Osteoblast (primary cell): ENCODE data around the gene JMJD1C. TPM values are rescaled to one million over a fixed set of nuclear protein-coding genes. Genes with fewer than 3 reads are reported as not detected.

ENCODE experiments used
- DNase-seq: peaks from one replicate; pipeline ENCODE4 v3.0.0; 2011; ENCODE audit warnings: low spot score, mixed read lengths; ENCODE audit not compliant: insufficient read length; ENCODE audit errors: missing footprints
- H2AFZ ChIP-seq: 2 replicates; pipeline ENCODE4 v1.6.0; 2011; ENCODE audit warnings: mild to moderate bottlenecking, low read length
- H3K27ac ChIP-seq: 2 replicates; pipeline ENCODE4 v1.5.1; 2011; ENCODE audit warnings: mild to moderate bottlenecking, low read depth, low read length, moderate library complexity
- H3K27me3 ChIP-seq: 2 replicates; pipeline ENCODE4 v1.6.0; 2012; ENCODE audit warnings: mild to moderate bottlenecking, control low read depth, inconsistent platforms, low read length, moderate library complexity; ENCODE audit not compliant: insufficient read depth
- H3K36me3 ChIP-seq: 2 replicates; pipeline ENCODE4 v1.5.1; 2011; ENCODE audit warnings: mild to moderate bottlenecking, low read length, control low read depth, moderate library complexity; ENCODE audit not compliant: insufficient read depth
- H3K4me1 ChIP-seq: 2 replicates; pipeline ENCODE4 v1.5.1; 2011; ENCODE audit warnings: mild to moderate bottlenecking, low read length, control low read depth, moderate library complexity; ENCODE audit not compliant: insufficient read depth
- H3K4me2 ChIP-seq: 2 replicates; pipeline ENCODE4 v1.6.0; 2011; ENCODE audit warnings: mild to moderate bottlenecking, low read length; ENCODE audit not compliant: insufficient read depth
- H3K4me3 ChIP-seq: fragments of 200-600 bp; sonication (generic); 3 replicates; pipeline ENCODE4 v1.5.1; 2012; ENCODE audit warnings: mild to moderate bottlenecking, low read length, inconsistent platforms; ENCODE audit not compliant: insufficient read depth
- H3K79me2 ChIP-seq: 2 replicates; pipeline ENCODE4 v1.6.0; 2012; ENCODE audit warnings: mild to moderate bottlenecking, low read length, control low read depth, inconsistent platforms; ENCODE audit not compliant: insufficient read depth
- H3K9me3 ChIP-seq: 2 replicates; pipeline ENCODE4 v1.5.1; 2011; ENCODE audit warnings: low read depth, low read length, control low read depth
- H4K20me1 ChIP-seq: 2 replicates; pipeline ENCODE4 v1.6.0; 2012; ENCODE audit warnings: mild to moderate bottlenecking, low read length, control low read depth; ENCODE audit not compliant: insufficient read depth
- total RNA-seq: library from RNA; depleted of rRNA; stranded (reverse); fragments of >200 nt; gene quantifications from 2 replicates; pipeline ENCODE4 v1.2.3, GENCODE V29; 2012
- TF ChIP-seq, protein P1 (sequence below): IDR thresholded peaks from 2 replicates; pipeline ENCODE4 v1.5.1; 2011; ENCODE audit warnings: mild to moderate bottlenecking, low read depth, low read length, moderate library complexity; ENCODE audit errors: extremely low read depth

JMJD1C gene
- total RNA-seq, 1 donor: 92.6 TPM

DNA sequence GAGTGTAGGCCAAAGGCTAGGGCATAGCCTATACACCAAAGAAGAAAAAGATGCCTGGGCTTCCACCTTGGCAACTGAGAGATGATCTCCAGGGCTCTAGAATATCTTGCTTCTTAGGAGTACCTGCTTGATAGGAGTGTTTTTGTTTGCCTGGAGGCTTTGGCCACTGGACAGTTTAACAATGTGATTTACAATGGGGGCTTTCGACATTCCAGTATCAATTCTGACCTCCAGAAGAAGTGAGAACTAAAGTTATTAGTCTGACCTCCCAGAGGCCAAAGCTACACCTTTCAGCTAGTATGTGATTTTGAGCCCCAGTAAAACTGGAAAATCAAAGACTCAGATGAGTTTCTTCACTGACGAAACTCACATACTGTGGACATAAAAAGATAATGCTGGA is 96.1 kb downstream of the JMJD1C start:
- TF ChIP-seq, protein P1, sequence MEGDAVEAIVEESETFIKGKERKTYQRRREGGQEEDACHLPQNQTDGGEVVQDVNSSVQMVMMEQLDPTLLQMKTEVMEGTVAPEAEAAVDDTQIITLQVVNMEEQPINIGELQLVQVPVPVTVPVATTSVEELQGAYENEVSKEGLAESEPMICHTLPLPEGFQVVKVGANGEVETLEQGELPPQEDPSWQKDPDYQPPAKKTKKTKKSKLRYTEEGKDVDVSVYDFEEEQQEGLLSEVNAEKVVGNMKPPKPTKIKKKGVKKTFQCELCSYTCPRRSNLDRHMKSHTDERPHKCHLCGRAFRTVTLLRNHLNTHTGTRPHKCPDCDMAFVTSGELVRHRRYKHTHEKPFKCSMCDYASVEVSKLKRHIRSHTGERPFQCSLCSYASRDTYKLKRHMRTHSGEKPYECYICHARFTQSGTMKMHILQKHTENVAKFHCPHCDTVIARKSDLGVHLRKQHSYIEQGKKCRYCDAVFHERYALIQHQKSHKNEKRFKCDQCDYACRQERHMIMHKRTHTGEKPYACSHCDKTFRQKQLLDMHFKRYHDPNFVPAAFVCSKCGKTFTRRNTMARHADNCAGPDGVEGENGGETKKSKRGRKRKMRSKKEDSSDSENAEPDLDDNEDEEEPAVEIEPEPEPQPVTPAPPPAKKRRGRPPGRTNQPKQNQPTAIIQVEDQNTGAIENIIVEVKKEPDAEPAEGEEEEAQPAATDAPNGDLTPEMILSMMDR: no peak
- H3K9me3 ChIP-seq: no peaks in the 10 kb centered on the region
- H4K20me1 ChIP-seq: peaks cover 3% of the 10 kb centered on the region
- no peak overlapping the region for H3K27ac ChIP-seq
- no peak for DNase-seq
- H3K4me3 ChIP-seq: no peak overlapping the region
- no peak overlapping the region for H2AFZ ChIP-seq
- H3K4me2 ChIP-seq: no peak overlapping the region
- H3K4me1 ChIP-seq: peaks cover 13% of the 10 kb centered on the region
- H3K79me2 ChIP-seq: peaks cover 92% of the 10 kb centered on the region
- no peaks in the 10 kb centered on the region for H3K36me3 ChIP-seq
- H3K27me3 ChIP-seq: no peaks in the 10 kb centered on the region

DNA sequence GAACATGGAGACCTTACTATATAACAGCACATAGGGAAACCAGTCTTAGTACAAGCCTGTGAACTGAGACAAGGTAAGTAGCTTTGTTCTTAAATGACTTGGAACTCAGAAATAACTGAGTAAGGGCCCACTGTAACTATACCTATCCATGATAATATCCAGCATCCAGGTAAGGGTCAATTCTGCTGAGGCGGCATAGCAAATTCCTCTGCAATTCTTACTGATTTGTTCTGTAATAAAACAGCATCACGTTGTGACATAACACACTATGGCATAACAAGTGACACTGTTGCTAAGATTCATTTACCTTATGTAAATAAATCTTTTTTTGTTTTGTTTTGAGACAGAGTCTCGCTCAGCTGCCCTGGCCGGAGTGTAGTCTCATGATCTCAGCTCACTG is 97.4 kb downstream of the JMJD1C start:
- Histone ChIP-seq H3K4me2 (no peak overlapping the region), H3K4me1 (peaks cover 13% of the 10 kb centered on the region), H3K27ac (no peak overlapping the region), H3K79me2 (peaks cover 91% of the 10 kb centered on the region), H3K9me3 (no peaks in the 10 kb centered on the region), H4K20me1 (peaks cover 3% of the 10 kb centered on the region), H3K36me3 (no peaks in the 10 kb centered on the region), H3K27me3 (no peaks in the 10 kb centered on the region), H2AFZ (no peak overlapping the region), H3K4me3 (no peak overlapping the region)
- DNase-seq: no peak
- TF ChIP-seq, protein P1: no peak

DNA sequence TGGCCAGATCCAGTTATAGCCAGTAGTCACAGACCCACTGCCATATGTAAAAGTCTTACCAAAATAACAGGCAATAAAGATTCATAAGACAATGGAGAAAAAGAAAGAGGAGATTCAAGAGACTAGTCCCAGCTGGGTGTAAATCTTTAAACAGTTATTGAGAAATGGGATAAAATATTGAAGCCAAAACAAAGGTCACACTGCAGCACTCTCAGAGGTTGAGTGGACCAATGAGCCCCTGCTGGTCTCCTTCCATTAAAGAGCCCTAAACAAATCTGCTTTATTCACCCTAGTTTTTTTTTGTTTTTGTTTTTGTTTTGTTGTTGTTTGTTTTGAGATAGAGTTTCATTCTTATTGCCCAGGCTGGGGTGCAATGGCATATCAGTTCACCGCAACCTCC is 98.8 kb downstream of the JMJD1C start:
- no peaks in the 10 kb centered on the region for H3K36me3 ChIP-seq
- no peaks in the 10 kb centered on the region for H3K9me3 ChIP-seq
- H2AFZ ChIP-seq: no peak overlapping the region
- no peaks in the 10 kb centered on the region for H3K27me3 ChIP-seq
- peaks cover 13% of the 10 kb centered on the region for H3K4me1 ChIP-seq
- no peak overlapping the region for H3K4me3 ChIP-seq
- DNase-seq: no peak
- H4K20me1 ChIP-seq: peaks cover 3% of the 10 kb centered on the region
- no peak overlapping the region for H3K27ac ChIP-seq
- H3K79me2 ChIP-seq: peaks cover 85% of the 10 kb centered on the region
- H3K4me2 ChIP-seq: no peak overlapping the region
- TF ChIP-seq, protein P1: no peak

DNA sequence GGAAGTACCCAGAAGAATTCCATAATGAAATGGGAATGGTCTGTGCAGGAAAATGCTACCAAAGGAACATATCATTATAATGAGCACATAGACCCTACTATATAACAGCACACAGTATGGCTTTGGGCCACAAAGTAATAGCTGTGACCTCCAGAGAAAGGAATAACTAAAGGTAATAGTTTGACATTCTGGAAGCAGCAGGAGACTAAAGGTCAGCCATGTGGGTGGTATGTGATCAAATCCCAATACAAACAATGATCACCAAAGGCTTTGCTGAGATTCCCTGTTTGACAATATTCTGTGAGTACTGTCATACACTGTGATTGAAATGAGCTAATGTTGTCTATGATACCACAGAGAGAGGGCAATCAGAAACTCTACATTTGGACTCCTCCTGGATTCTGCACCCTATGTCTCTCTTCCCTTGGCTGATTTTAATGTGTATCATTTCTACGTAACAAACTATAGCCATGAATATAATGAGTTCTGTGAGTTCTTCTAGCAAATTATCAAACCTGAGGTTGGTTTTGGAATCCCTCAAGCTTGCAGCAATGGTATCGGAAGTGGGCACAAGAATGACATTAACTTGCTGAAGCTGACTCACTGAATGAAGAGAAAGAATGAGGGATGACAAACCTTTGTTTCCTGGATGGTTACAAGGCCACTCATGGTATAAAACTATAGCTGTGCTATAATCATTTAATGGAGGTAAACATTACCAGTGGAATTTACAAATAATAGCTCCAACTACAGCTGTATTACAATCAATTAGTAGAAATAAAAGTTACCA is 99.6 kb downstream of the JMJD1C start:
- Histone ChIP-seq H3K27ac (no peak overlapping the region), H3K4me3 (no peak overlapping the region), H3K9me3 (no peaks in the 10 kb centered on the region), H3K36me3 (no peaks in the 10 kb centered on the region), H2AFZ (no peak overlapping the region), H3K79me2 (peaks cover 78% of the 10 kb centered on the region), H3K27me3 (no peaks in the 10 kb centered on the region), H3K4me1 (peaks cover 13% of the 10 kb centered on the region), H3K4me2 (no peak overlapping the region), H4K20me1 (peaks cover 3% of the 10 kb centered on the region)
- DNase-seq: no peak
- TF ChIP-seq, protein P1: no peak
